ENCODE data around the gene ZC3H13. TPM values are rescaled to one million over a fixed set of nuclear protein-coding genes. Genes with fewer than 3 reads are reported as not detected.

The ZC3H13 gene
- total RNA-seq, 1 donor from 2014 or later = 60.7 TPM

GRCh38 chr13:45915686-45916439, 136.7 kb downstream of the ZC3H13 start:
- peaks cover 10% of the 10 kb centered on the region for H3K9me3 Mint-ChIP-seq
- no peak for TF ChIP-seq CTCF (IDR thresholded peaks at IDR 0.05; ENCODE audit: unreplicated experiment)
- no peak for DNase-seq (ENCODE audit: low spot score in 2 of 2, unreplicated experiment in 2 of 2)
- H3K4me1 Mint-ChIP-seq = no peaks in the 10 kb centered on the region
- H3K36me3 Mint-ChIP-seq = no peaks in the 10 kb centered on the region
- H3K27me3 Mint-ChIP-seq (ENCODE audit: low read depth) = peaks cover 15% of the 10 kb centered on the region
- no peak overlapping the region for H3K27ac Mint-ChIP-seq
- no peak overlapping the region for H3K4me3 Mint-ChIP-seq

GRCh38 chr13:45909673-45910072, 142.9 kb downstream of the ZC3H13 start:
- Mint-ChIP-seq H3K4me3 (no peak overlapping the region), H3K27me3 (ENCODE audit: low read depth) (peaks cover 11% of the 10 kb centered on the region), H3K27ac (no peak overlapping the region), H3K4me1 (no peaks in the 10 kb centered on the region), H3K9me3 (peaks cover 10% of the 10 kb centered on the region), H3K36me3 (no peaks in the 10 kb centered on the region)
- no peak for DNase-seq (ENCODE audit: low spot score in 2 of 2, unreplicated experiment in 2 of 2)
- TF ChIP-seq CTCF (IDR thresholded peaks at IDR 0.05; ENCODE audit: unreplicated experiment) = no peak

- Mint-ChIP-seq H3K36me3 (no peaks in the 10 kb centered on the region), H3K27me3 (ENCODE audit: low read depth) (peaks cover 16% of the 10 kb centered on the region), H3K27ac (no peak overlapping the region), H3K4me3 (no peak overlapping the region), H3K9me3 (peaks cover 10% of the 10 kb centered on the region), H3K4me1 (no peaks in the 10 kb centered on the region)
- no peak for DNase-seq (ENCODE audit: low spot score in 2 of 2, unreplicated experiment in 2 of 2)
- TF ChIP-seq CTCF (IDR thresholded peaks at IDR 0.05; ENCODE audit: unreplicated experiment) = no peak
These were observed 143.5 kb downstream of the ZC3H13 start for GRCh38 chr13:45909089-45909488.

- Mint-ChIP-seq H3K9me3 (peaks cover 6% of the 10 kb centered on the region), H3K27ac (no peak overlapping the region), H3K4me3 (no peak overlapping the region), H3K36me3 (no peaks in the 10 kb centered on the region), H3K27me3 (ENCODE audit: low read depth) (peaks cover 17% of the 10 kb centered on the region), H3K4me1 (no peaks in the 10 kb centered on the region)
- TF ChIP-seq CTCF (IDR thresholded peaks at IDR 0.05; ENCODE audit: unreplicated experiment) = no peak
- no peak for DNase-seq (ENCODE audit: low spot score in 2 of 2, unreplicated experiment in 2 of 2)
These were observed 145.0 kb downstream of the ZC3H13 start for GRCh38 chr13:45907503-45907902.

Other genes with a start within 250 kb of the ZC3H13 start
- 0.42 to 0.57 TPM (median 0.51 TPM) in 3 replicates for gene SIAH3, start 201.0 kb downstream of the ZC3H13 start, total RNA-seq
- not detected in 3 replicates for gene CPB2, start 52.3 kb upstream of the ZC3H13 start, total RNA-seq
- 11.6 to 12.4 TPM (median 11.6 TPM) in 3 replicates for gene LCP1, start 129.4 kb upstream of the ZC3H13 start, total RNA-seq
- 0.38 to 0.42 TPM (median 0.42 TPM) in 3 replicates for gene LRRC63, start 159.2 kb upstream of the ZC3H13 start, total RNA-seq